ENCODE results near the gene SMYD3.

- TF ChIP-seq POLR2AphosphoS5 (IDR thresholded peaks at IDR 0.05; ENCODE audit: low read depth, low read length) (no peak), TAF1 (IDR thresholded peaks at IDR 0.05; ENCODE audit: borderline replicate concordance, insufficient read depth, low read length) (no peak), REST (IDR thresholded peaks at IDR 0.05; ENCODE audit: insufficient read depth in 1 of 2, low read depth in 2 of 2, low read length in 2 of 2) (no peak), SIN3A (IDR thresholded peaks at IDR 0.05; ENCODE audit: borderline replicate concordance, insufficient read depth, low read length) (no peak)
Measured at GRCh38 chr1:245871191-245871590, 635.9 kb downstream of the SMYD3 start.
